ENCODE data around the gene SPDYE16.
"Not testable (repeated sequence)": the region's sequence is repeated elsewhere in the genome, so short reads cannot be mapped to it uniquely, and the experiment has no call there.

The SPDYE16 gene

GRCh38 chr7:76504351-76505167 is 38.5 kb downstream of the SPDYE16 start:
- not testable (repeated sequence) for DNase-seq

GRCh38 chr7:76503244-76503643 is 39.9 kb downstream of the SPDYE16 start:
- not testable (repeated sequence) for DNase-seq

- not testable (repeated sequence) for DNase-seq
These were observed 40.3 kb downstream of the SPDYE16 start for GRCh38 chr7:76502836-76503235.

- not testable (repeated sequence) for DNase-seq
These were observed 40.9 kb downstream of the SPDYE16 start for GRCh38 chr7:76502224-76502623.

GRCh38 chr7:76499924-76500241 is 43.2 kb downstream of the SPDYE16 start:
- not testable (repeated sequence) for DNase-seq

GRCh38 chr7:76499201-76499923 is 43.7 kb downstream of the SPDYE16 start:
- not testable (repeated sequence) for DNase-seq

- DNase-seq = not testable (repeated sequence)
These were observed 44.4 kb downstream of the SPDYE16 start for GRCh38 chr7:76498583-76499200.

- DNase-seq = not testable (repeated sequence)
These were observed 45.0 kb downstream of the SPDYE16 start for GRCh38 chr7:76497918-76498582.

GRCh38 chr7:76495717-76496116 is 47.4 kb downstream of the SPDYE16 start:
- not testable (repeated sequence) for DNase-seq

- not testable (repeated sequence) for DNase-seq
These were observed 51.0 kb downstream of the SPDYE16 start for GRCh38 chr7:76492139-76492538.

- not testable (repeated sequence) for DNase-seq
These were observed 55.1 kb downstream of the SPDYE16 start for GRCh38 chr7:76487969-76488368.

- not testable (repeated sequence) for DNase-seq
These were observed 56.5 kb downstream of the SPDYE16 start for GRCh38 chr7:76486618-76487017.

GRCh38 chr7:76485822-76486610 is 57.1 kb downstream of the SPDYE16 start:
- DNase-seq = not testable (repeated sequence)

- DNase-seq = not testable (repeated sequence)
These were observed 58.6 kb downstream of the SPDYE16 start for GRCh38 chr7:76484456-76484855.

- DNase-seq = not testable (repeated sequence)
These were observed 60.0 kb downstream of the SPDYE16 start for GRCh38 chr7:76483081-76483480.

GRCh38 chr7:76482660-76483059 is 60.4 kb downstream of the SPDYE16 start:
- not testable (repeated sequence) for DNase-seq
